Muscle of back (tissue), 11 donors: ENCODE measurements around the gene GABRB3. TPM values are rescaled to one million over a fixed set of nuclear protein-coding genes. Genes with fewer than 3 reads are reported as not detected.

Experiments used
- DNase-seq, 3 donors: peaks; one replicate each; pipeline versions ENCODE4 v3.0.0 to v3.0.0-alpha.2; 2013
- polyA plus RNA-seq, 10 donors: library from polyadenylated mRNA; unstranded; fragments of 120-200 nt; gene quantifications; one replicate each; pipeline ENCODE4 v1.2.1, GENCODE V29; 2013; ENCODE audit not compliant: insufficient read length in 10 of 10

Gene GABRB3
- polyA plus RNA-seq, 10 donors = 1.8 to 3.8 (median 2.5) TPM

GRCh38 chr15:26631894-26632293, 141.0 kb downstream of the GABRB3 start:
- DNase-seq = no peak

DNA sequence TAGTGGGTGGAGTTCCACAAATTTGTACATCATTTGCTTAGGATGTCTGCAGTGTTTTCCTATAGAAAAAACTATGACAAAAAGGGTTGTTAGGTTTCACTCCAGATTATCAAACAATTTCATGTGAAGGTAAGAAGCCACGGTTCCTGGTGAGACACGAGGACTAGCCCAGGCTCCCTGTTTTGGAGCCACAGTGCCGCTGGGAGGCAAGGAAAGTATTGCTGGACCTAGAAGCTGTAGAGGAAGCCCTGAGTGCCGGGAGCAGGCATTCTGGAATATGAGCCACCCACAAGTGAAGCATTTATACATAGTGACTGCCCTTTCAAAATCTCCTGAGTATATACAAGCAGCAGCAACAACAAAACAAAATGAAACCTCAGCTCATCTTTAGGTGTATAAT, 142.0 kb downstream of the GABRB3 start:
- DNase-seq = no peak

DNA sequence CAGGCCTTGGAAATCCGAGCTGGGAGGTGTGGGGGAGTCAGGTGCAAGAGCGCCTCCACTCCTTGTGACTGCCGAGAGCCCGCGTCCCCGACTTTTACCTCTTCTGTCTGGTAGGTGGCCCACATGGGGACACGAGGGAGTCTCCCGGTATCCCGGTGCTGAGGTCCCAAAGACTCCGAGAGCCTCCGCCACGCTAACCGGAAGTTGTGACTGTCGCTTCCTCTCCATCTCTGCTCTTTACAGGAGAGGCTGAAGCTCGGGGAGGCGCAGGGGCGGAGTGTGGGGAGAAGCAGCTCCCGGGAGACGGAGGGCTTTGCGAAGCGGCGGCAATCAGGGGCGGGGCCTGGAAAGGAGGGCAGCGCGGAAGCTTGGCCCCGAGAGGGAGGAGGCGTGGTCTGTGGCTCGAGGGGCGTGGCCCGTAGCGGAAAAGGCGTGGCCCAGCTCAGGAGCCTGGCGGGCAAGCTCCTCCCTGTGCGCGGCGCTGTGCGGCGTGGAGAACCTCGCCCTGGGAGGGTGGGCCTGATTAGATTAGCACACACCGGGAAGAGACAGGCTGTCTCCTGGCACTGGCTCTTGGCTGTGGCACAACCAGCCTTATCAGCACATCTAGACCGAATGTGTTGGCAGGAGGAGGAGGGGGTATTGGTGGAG, 143.9 kb downstream of the GABRB3 start:
- DNase-seq = peak; percentile 8 to 58 (median 17)

DNA sequence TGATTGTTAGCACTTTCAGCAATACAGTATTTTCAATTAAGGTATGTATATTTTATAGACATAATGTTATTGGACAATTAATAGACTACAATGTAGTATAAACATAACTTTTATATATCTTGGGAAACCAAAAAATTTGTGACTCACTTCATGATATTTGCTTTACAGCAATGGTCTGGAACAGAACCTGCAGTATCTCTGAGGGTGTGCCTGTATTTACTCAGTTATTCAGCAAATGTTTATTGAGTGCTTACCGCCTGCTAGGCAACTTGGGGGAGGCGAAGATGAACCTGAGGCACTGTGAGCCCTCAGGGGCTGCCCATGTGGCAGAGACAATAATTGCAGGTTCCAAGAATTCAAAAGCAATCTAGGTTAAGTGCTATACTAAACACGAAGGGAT, 144.8 kb downstream of the GABRB3 start:
- no peak for DNase-seq

- DNase-seq = no peak
Measured at GRCh38 chr15:26624128-26624527, 148.7 kb downstream of the GABRB3 start.

GRCh38 chr15:26623071-26623470, 149.8 kb downstream of the GABRB3 start:
- DNase-seq = no peak

- DNase-seq = no peak
Measured at GRCh38 chr15:26621816-26622215, 151.1 kb downstream of the GABRB3 start.

GRCh38 chr15:26620528-26621458, 152.1 kb downstream of the GABRB3 start:
- no peak for DNase-seq

- DNase-seq = no peak
Measured at GRCh38 chr15:26615927-26616302, 157.0 kb downstream of the GABRB3 start.

DNA sequence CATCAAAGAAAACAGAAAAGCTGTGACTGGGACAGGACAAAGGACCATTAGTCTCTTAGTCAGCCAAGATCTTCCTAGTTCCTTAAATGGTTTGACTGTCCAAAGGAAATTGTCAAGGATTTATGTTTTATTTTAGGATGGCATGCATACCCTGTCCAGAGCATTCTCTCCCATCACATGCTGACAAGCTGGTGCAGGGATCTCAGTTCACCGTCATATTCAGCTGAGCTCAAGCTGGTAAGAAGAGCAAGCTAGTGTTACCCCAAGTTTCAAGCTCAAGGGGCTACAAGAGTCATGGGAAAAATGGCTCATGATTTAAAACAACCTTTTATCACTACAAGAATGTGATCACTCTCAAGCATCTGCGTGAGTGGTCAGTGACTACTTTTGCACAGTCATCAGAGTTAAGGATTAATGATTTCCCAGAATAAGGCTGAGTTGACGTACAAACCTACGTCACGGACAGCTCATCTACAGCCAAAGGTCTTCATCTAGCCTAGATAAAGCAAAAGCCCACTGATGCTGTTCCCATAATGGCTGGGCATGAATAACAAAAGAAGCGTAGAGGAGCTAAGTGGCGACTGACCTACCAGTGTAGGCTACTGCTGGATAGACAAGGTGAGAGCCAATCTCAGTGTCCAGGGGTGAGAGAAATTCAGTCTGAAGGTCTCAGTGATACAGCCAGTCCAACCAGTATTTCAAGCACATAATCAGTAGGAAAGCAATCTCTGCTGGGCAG, 157.5 kb downstream of the GABRB3 start:
- DNase-seq = no peak

- DNase-seq = no peak
Measured at GRCh38 chr15:26614734-26615133, 158.1 kb downstream of the GABRB3 start.

GRCh38 chr15:26598704-26599103, 174.2 kb downstream of the GABRB3 start:
- DNase-seq = no peak

DNA sequence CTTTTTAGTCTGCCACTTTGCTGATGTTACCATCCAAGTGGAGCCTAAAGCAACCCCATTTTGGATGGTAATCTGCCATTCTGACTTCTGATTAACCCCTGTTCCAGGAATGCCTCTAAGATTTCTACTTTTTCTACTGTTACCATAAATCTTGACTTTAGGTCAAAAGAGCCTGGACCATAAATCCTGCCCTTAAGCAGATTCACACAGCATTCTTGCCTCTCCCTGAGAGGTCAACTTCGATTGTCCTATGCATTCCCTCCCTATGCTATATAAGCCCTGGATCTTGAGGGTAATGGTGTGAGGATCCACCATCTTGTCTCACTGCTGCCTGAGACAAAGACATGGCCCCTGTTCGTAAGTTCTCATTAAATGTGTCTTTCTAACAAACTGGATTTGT, 177.3 kb downstream of the GABRB3 start:
- no peak for DNase-seq

DNA sequence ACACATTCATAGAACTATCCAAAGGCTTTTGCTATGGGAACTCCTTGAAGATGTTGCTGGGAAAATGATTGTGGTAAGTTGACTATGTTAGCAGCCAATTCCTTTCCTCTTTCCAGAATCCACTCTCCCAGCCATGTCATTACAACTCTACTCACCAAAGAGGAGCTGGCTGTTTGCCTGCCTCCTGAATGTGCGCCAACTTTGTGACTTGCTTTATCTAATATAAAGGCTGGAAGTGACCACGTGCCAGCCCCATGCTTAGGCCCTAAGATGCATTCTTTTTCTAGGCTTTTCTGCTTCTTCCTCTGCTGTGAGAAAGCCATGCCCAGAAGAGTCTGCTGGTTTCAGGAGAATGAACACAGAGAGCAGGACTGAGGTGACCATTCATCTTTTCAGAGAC, 182.2 kb downstream of the GABRB3 start:
- no peak for DNase-seq

- no peak for DNase-seq
Measured at GRCh38 chr15:26582840-26583239, 190.0 kb downstream of the GABRB3 start.

- DNase-seq = no peak
Measured at GRCh38 chr15:26580943-26581342, 191.9 kb downstream of the GABRB3 start.

DNA sequence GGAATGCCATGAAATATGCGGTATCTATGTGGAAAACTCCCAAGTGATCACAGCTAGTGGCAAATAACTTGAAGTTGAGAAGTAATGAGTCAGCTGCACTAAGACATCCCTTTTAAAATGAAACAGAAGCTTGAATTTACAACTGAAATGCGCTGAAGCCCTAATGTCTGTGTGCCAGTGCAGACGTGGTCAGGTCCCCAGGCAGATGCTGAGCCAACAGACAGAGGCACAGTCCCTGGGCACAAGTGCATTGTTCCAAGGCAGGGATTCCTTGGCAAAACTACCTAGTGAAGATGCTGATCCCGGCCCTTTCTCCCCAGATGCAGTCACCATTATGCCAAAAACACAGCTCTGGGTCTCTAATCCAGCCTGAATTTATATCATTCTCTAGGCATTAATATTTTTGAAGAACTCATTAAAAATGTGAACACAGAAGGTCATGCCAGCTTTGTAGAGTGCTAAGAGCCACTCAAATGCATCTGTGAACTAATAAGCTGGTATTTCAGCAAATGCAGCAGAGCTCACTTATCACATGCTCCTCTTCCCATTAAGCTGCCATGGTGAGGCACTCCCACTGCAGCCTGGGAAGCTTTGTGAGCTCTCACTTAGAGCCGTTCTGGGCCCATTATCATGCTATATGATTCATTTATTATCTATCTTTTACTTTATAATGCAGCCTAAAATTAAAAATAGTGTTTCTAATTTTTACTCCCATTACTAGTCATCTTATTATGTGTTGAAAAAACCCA, 200.1 kb downstream of the GABRB3 start:
- no peak for DNase-seq

DNA sequence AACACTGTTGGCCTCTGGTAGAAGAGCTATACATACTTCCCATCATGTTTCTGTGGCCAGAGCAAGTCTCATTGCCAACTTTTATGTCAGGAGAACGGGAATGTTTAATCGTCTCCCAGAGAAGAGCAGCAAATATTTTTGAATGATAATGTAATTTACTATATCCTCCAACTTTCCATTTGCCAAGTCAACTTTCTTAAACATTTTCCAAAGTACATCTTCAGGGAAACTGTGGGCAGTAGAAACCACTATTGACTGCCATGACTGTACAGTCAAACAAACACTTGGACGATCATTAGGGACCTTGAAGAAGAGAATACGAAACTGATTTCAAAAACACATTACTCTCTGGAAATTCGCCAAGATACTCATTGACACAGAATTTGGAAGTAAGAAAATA, 201.5 kb downstream of the GABRB3 start:
- peak in 2 of 3 donors; percentile 19 to 45 for DNase-seq

- no peak for DNase-seq
Measured at GRCh38 chr15:26565542-26565941, 207.3 kb downstream of the GABRB3 start.

DNA sequence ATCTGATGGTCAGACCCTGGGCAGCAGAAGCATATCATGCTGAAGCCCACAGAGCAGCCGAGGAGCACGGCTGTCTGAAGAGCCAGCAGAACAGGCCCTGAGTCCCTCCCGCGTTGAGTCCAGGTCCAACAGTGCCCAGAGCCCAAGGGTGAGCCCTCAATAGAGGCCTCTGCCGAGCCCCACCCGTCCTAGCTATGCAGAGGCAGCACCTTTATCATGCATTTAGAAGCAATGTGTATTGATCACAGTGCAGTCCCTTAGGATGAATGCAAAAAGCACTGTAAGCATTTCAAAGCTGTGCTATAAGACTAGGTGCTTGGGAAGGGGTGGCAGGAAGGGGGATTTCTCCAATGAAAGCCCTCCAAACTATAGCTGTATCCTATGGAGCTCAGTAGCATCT, 208.5 kb downstream of the GABRB3 start:
- no peak for DNase-seq

GRCh38 chr15:26562336-26562735, 210.5 kb downstream of the GABRB3 start:
- DNase-seq = peak in 1 of 3 donors; percentile 35

GRCh38 chr15:26561896-26562295, 211.0 kb downstream of the GABRB3 start:
- peak; percentile 7 to 50 (median 47) for DNase-seq
